GM21529 (cell line): ENCODE data around the gene COL26A1.
"Not testable (repeated sequence)": the region's sequence is repeated elsewhere in the genome, so short reads cannot be mapped to it uniquely, and the experiment has no call there.

Source experiments
- ATAC-seq: cut with Tn5 transposase; IDR thresholded peaks from one replicate; pipeline ENCODE4 v1.9.1; 2021; ENCODE audit not compliant: unreplicated experiment

Gene COL26A1

GRCh38 chr7:101362334-101363195, at the start of gene COL26A1:
Gene COL26A1 (plus strand): TSS chr7:101362875. CDS start chr7:101363033, 158 bp downstream.
- no peak for ATAC-seq

- ATAC-seq, result no peak
Measured at GRCh38 chr7:101315336-101315735, 47.3 kb upstream of the COL26A1 start.

- ATAC-seq, result no peak
Measured at GRCh38 chr7:101319401-101319800, 43.3 kb upstream of the COL26A1 start.

- peak; percentile 96 for ATAC-seq
Measured at GRCh38 chr7:101321491-101322401, 40.9 kb upstream of the COL26A1 start, which contains the start of gene IFT22. Gene IFT22 (minus strand): TSS chr7:101321812. CDS start chr7:101321709, 103 bp downstream.

GRCh38 chr7:101328159-101328558, 34.5 kb upstream of the COL26A1 start:
- no peak for ATAC-seq

GRCh38 chr7:101330011-101330484, 32.6 kb upstream of the COL26A1 start:
- no peak for ATAC-seq

GRCh38 chr7:101332026-101332425, 30.6 kb upstream of the COL26A1 start:
- ATAC-seq, result no peak

- ATAC-seq, result no peak
Measured at GRCh38 chr7:101333912-101334311, 28.8 kb upstream of the COL26A1 start.

- no peak for ATAC-seq
Measured at GRCh38 chr7:101340379-101340778, 22.3 kb upstream of the COL26A1 start.

GRCh38 chr7:101342892-101343291, 19.8 kb upstream of the COL26A1 start:
- no peak for ATAC-seq

- no peak for ATAC-seq
Measured at GRCh38 chr7:101347477-101347876, 15.2 kb upstream of the COL26A1 start.

- not testable (repeated sequence) for ATAC-seq
Measured at GRCh38 chr7:101348456-101349067, 14.1 kb upstream of the COL26A1 start.

GRCh38 chr7:101349300-101349699, 13.4 kb upstream of the COL26A1 start:
- not testable (repeated sequence) for ATAC-seq

- no peak for ATAC-seq
Measured at GRCh38 chr7:101352920-101353308, 9.8 kb upstream of the COL26A1 start.

GRCh38 chr7:101357433-101357832, 5.2 kb upstream of the COL26A1 start:
- no peak for ATAC-seq

GRCh38 chr7:101363196-101363733, 590 bp downstream of the COL26A1 start:
- no peak for ATAC-seq

- no peak for ATAC-seq
Measured at GRCh38 chr7:101363734-101364374, 1.2 kb downstream of the COL26A1 start.

GRCh38 chr7:101365956-101366355, 3.3 kb downstream of the COL26A1 start:
- ATAC-seq, result no peak

- ATAC-seq, result no peak
Measured at GRCh38 chr7:101367676-101368075, 5.0 kb downstream of the COL26A1 start.
